ENCODE measurements around the gene CHD6.

DNA sequence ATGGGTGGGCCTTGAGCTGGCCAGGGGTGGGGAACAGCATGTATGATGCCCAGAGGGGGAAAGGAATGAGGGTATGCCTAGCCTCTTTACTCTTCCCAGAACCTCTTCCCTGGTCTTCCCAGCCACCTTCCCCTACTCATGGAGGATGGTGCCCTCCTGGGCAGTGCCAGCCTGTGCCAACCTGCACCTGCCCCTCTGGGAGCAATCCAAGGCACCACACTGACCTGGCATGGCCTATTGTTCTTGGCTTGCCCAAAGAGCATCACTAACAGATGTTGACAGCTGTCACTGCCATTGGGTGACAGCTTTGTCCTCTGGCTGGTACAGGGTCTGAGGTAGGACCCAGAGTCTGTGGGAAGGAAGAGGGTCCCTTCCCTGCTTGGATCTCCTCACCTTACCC is 264.6 kb downstream of the CHD6 start:
- TF ChIP-seq, protein P1, sequence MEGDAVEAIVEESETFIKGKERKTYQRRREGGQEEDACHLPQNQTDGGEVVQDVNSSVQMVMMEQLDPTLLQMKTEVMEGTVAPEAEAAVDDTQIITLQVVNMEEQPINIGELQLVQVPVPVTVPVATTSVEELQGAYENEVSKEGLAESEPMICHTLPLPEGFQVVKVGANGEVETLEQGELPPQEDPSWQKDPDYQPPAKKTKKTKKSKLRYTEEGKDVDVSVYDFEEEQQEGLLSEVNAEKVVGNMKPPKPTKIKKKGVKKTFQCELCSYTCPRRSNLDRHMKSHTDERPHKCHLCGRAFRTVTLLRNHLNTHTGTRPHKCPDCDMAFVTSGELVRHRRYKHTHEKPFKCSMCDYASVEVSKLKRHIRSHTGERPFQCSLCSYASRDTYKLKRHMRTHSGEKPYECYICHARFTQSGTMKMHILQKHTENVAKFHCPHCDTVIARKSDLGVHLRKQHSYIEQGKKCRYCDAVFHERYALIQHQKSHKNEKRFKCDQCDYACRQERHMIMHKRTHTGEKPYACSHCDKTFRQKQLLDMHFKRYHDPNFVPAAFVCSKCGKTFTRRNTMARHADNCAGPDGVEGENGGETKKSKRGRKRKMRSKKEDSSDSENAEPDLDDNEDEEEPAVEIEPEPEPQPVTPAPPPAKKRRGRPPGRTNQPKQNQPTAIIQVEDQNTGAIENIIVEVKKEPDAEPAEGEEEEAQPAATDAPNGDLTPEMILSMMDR (IDR thresholded peaks at IDR 0.05; ENCODE audit: insufficient read depth, low read length), result no peak
- TF ChIP-seq POLR2AphosphoS5 (IDR thresholded peaks at IDR 0.05; ENCODE audit: low read depth), result no peak
- TF ChIP-seq GABPA (IDR thresholded peaks at IDR 0.05; ENCODE audit: low read depth), result no peak
